ENCODE measurements around the gene COPZ1. TPM values are rescaled to one million over a fixed set of nuclear protein-coding genes. Genes with fewer than 3 reads are reported as not detected.

COPZ1 gene
- total and polyA plus RNA-seq, 8 donors, result 14.6 to 133 (median 82.4) TPM

- Histone ChIP-seq H3K27me3 (peaks cover 0 to 55% (median 7%) of the 10 kb centered on the region in 3 donors), H3K27ac (peak overlapping the region in 2 of 5 donors; percentile 56 to 57), H3K4me3 (peak overlapping the region in 2 of 4 donors; percentile 31 to 42), H3K36me3 (no peaks in the 10 kb centered on the region), H3K9me3 (no peaks in the 10 kb centered on the region), H3K4me1 (peaks cover 13 to 34% (median 21%) of the 10 kb centered on the region in 4 donors)
- 66 to 80% (median 73%) methylated on average over 8 of the region's 8 CpGs for WGBS, 5 donors
- TF ChIP-seq POLR2A (IDR thresholded peaks at IDR 0.05) (no peak), EP300 (IDR thresholded peaks at IDR 0.05) (no peak), CTCF (IDR thresholded peaks at IDR 0.05) (no peak), POLR2AphosphoS5 (IDR thresholded peaks at IDR 0.05) (no peak)
- intact Hi-C loops (cut with DNase I; ENCODE audit: low total_unique reads), result loop anchor here (10.0 kb wide), 1 partner anchor 65 kb away; the partner anchor contains the start of gene GPR84
- DNase-seq, result no peak
Measured at GRCh38 chr12:54299515-54300224, 25.3 kb upstream of the COPZ1 start.

- Histone ChIP-seq H3K27ac (peak overlapping the region in 3 of 5 donors; percentile 17 to 57 (median 56)), H3K4me1 (peaks cover 13 to 36% (median 21%) of the 10 kb centered on the region in 4 donors), H3K36me3 (no peaks in the 10 kb centered on the region), H3K9me3 (no peaks in the 10 kb centered on the region), H3K27me3 (peaks cover 0 to 55% (median 7%) of the 10 kb centered on the region in 3 donors), H3K4me3 (peak overlapping the region; percentile 22 to 42 (median 30))
- intact Hi-C loops (cut with DNase I; ENCODE audit: low total_unique reads), result no loop called here
- TF ChIP-seq EP300 (IDR thresholded peaks at IDR 0.05) (no peak), POLR2AphosphoS5 (IDR thresholded peaks at IDR 0.05) (no peak)
- 27 to 52% (median 39%) methylated on average over 3 of the region's 3 CpGs for WGBS, 5 donors
- DNase-seq, result no peak
Measured at GRCh38 chr12:54300225-54300731, 24.7 kb upstream of the COPZ1 start.

DNA sequence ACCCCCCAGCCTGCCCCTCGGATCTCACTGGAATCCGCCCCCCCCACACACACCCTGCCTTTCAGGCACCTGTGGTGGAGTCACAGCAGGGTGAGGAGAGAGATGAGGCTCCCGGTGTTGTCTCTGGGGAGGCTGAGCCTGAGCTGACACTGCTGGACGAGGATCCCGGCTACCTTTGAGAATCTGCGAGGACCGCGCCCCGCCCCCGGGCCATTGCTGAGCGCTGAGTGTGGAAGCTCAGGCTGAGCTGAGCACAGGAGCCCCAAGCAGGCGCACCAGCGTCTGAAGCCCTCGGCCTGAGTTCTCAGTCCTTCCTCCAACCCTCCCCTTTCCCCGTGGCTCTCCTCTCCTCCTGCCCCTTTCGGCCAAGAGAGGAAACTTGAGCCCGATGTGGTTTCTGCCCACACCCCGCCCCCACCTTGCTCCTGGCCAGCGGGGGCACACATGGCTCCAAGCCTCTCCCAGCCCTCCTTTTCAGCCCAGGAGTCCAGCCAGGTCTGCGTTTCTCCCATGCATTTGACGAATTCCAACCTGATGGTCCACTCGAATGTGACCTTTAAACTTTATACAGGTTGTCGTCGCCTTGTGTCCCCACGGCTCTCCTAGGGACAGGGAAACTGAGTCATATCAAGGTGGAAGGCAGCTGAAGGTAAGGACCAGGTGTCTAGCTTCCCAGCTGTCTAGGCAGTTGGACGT is 24.1 kb upstream of the COPZ1 start, which contains the start of gene NFE2:
NFE2 (minus strand) TSS at position 284 of the 696 bp plus-strand sequence. CDS start 5,767 bp downstream, outside the sequence.
- intact Hi-C loops (cut with DNase I; ENCODE audit: low total_unique reads), result no loop called here
- no peaks in the 10 kb centered on the region for H3K9me3 ChIP-seq
- 3 to 4% (median 4%) methylated on average over 22 to 26 of the region's 26 CpGs for WGBS, 5 donors
- peaks cover 0 to 55% (median 7%) of the 10 kb centered on the region in 3 donors for H3K27me3 ChIP-seq
- peak within 1 kb of the TSS; percentile 22 to 42 (median 30) for H3K4me3 ChIP-seq
- peak; percentile 66 to 78 for DNase-seq
- H3K36me3 ChIP-seq, result no peaks in the 10 kb centered on the region
- peaks cover 13 to 36% (median 21%) of the 10 kb centered on the region in 4 donors for H3K4me1 ChIP-seq
- H3K27ac ChIP-seq, result peak within 1 kb of the TSS in 3 of 5 donors; percentile 17 to 57 (median 56)
- TF ChIP-seq POLR2A (IDR thresholded peaks at IDR 0.05) (no peak), POLR2AphosphoS5 (IDR thresholded peaks at IDR 0.05) (no peak), EP300 (IDR thresholded peaks at IDR 0.05) (no peak), CTCF (IDR thresholded peaks at IDR 0.05) (no peak)

GRCh38 chr12:54301428-54302048 is 23.4 kb upstream of the COPZ1 start:
- TF ChIP-seq POLR2AphosphoS5 (IDR thresholded peaks at IDR 0.05), result no peak
- TF ChIP-seq CTCF (IDR thresholded peaks at IDR 0.05), result no peak
- no peak for TF ChIP-seq EP300 (IDR thresholded peaks at IDR 0.05)
- no peak for TF ChIP-seq POLR2A (IDR thresholded peaks at IDR 0.05)
- intact Hi-C loops (cut with DNase I; ENCODE audit: low total_unique reads), result no loop called here
- DNase-seq, result peak in 1 of 2 donors; percentile 47
- H3K36me3 ChIP-seq, result no peaks in the 10 kb centered on the region
- H3K4me3 ChIP-seq, result peak overlapping the region in 1 of 4 donors; percentile 31
- peaks cover 13 to 37% (median 23%) of the 10 kb centered on the region in 4 donors for H3K4me1 ChIP-seq
- H3K9me3 ChIP-seq, result no peaks in the 10 kb centered on the region
- H3K27me3 ChIP-seq, result peaks cover 0 to 55% (median 7%) of the 10 kb centered on the region in 3 donors
- H3K27ac ChIP-seq, result peak overlapping the region in 2 of 5 donors; percentile 56 to 57
- WGBS, 5 donors, result 64 to 92% (median 80%) methylated on average over 1 of the region's 1 CpG

All from stomach (tissue), 9 donors.